ENCODE data around the gene LYPD4. TPM values are rescaled to one million over a fixed set of nuclear protein-coding genes. Genes with fewer than 3 reads are reported as not detected.
A peak's percentile ranks its signal among the peaks of the same experiment; 100 is the strongest.

The LYPD4 gene
- polyA plus RNA-seq, 2 of the 4 experiments (the other 2 are of a cell fraction) = not detected

DNA sequence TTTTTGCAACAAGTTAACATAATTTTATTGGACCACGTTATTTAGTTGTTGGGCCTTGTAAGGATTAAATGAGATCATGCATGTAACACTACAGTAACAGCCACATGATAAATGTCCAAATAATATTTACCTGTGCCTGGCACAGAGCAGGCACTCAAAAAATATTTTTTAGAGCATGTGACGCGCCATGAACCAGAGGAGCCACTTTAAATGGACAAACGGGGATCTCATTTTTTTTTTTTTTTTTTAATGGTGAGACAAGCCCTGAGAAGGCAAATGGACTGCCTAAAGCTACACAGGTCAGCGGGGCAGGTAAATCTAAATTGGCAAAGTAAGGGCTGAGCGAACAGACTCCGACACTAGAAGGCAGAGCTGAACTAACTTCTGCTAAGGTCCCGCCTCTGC, 14.7 kb upstream of the LYPD4 start:
- no peak for TF ChIP-seq NR3C1 (IDR thresholded peaks at IDR 0.05)
- TF ChIP-seq, protein P1, sequence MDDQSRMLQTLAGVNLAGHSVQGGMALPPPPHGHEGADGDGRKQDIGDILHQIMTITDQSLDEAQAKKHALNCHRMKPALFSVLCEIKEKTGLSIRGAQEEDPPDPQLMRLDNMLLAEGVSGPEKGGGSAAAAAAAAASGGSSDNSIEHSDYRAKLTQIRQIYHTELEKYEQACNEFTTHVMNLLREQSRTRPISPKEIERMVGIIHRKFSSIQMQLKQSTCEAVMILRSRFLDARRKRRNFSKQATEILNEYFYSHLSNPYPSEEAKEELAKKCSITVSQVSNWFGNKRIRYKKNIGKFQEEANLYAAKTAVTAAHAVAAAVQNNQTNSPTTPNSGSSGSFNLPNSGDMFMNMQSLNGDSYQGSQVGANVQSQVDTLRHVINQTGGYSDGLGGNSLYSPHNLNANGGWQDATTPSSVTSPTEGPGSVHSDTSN (IDR thresholded peaks at IDR 0.05) = 0 out of 2 replicates have a peak, but pooled peaks have one; percentile 15
- TF ChIP-seq RAD21 (conservative IDR thresholded peaks at IDR 0.05 in 1 of 2, IDR thresholded peaks at IDR 0.05 in 1 of 2) = peak; percentile 49 to 55; a peak in 3 of 5 replicates
- no peak for TF ChIP-seq KDM5A (IDR thresholded peaks at IDR 0.05)
- TF ChIP-seq, protein P2, sequence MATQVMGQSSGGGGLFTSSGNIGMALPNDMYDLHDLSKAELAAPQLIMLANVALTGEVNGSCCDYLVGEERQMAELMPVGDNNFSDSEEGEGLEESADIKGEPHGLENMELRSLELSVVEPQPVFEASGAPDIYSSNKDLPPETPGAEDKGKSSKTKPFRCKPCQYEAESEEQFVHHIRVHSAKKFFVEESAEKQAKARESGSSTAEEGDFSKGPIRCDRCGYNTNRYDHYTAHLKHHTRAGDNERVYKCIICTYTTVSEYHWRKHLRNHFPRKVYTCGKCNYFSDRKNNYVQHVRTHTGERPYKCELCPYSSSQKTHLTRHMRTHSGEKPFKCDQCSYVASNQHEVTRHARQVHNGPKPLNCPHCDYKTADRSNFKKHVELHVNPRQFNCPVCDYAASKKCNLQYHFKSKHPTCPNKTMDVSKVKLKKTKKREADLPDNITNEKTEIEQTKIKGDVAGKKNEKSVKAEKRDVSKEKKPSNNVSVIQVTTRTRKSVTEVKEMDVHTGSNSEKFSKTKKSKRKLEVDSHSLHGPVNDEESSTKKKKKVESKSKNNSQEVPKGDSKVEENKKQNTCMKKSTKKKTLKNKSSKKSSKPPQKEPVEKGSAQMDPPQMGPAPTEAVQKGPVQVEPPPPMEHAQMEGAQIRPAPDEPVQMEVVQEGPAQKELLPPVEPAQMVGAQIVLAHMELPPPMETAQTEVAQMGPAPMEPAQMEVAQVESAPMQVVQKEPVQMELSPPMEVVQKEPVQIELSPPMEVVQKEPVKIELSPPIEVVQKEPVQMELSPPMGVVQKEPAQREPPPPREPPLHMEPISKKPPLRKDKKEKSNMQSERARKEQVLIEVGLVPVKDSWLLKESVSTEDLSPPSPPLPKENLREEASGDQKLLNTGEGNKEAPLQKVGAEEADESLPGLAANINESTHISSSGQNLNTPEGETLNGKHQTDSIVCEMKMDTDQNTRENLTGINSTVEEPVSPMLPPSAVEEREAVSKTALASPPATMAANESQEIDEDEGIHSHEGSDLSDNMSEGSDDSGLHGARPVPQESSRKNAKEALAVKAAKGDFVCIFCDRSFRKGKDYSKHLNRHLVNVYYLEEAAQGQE (IDR thresholded peaks at IDR 0.05) = no peak
- TF ChIP-seq CBX8 (IDR thresholded peaks at IDR 0.05) = no peak
- no peak for TF ChIP-seq GATA3 (IDR thresholded peaks at IDR 0.05; ENCODE audit: borderline replicate concordance)
- TF ChIP-seq MAFK (IDR thresholded peaks at IDR 0.05; ENCODE audit: partially characterized antibody) = no peak
- TF ChIP-seq KDM1A (IDR thresholded peaks at IDR 0.05; ENCODE audit: low read depth) = no peak
- no peak for TF ChIP-seq RNF2 (IDR thresholded peaks at IDR 0.05; ENCODE audit: borderline replicate concordance, low read depth)
- peak; percentile 61 for TF ChIP-seq SMC3 (IDR thresholded peaks at IDR 0.05)
- TF ChIP-seq, protein P3, sequence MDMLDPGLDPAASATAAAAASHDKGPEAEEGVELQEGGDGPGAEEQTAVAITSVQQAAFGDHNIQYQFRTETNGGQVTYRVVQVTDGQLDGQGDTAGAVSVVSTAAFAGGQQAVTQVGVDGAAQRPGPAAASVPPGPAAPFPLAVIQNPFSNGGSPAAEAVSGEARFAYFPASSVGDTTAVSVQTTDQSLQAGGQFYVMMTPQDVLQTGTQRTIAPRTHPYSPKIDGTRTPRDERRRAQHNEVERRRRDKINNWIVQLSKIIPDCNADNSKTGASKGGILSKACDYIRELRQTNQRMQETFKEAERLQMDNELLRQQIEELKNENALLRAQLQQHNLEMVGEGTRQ (IDR thresholded peaks at IDR 0.05) = 0 out of 2 replicates have a peak, but pooled peaks have one; percentile 57
- no peak for TF ChIP-seq EHMT2 (IDR thresholded peaks at IDR 0.05; ENCODE audit: low read depth)
- TF ChIP-seq FOSL2 (IDR thresholded peaks at IDR 0.05) = no peak
- no peak for TF ChIP-seq FOSL2 (CRISPR knock-in tag; IDR thresholded peaks at IDR 0.05)
- no peak for TF ChIP-seq BCL3 (IDR thresholded peaks at IDR 0.05)
- no peak for TF ChIP-seq RCOR1 (IDR thresholded peaks at IDR 0.05; ENCODE audit: low read depth, low read length)
- no peak for TF ChIP-seq CHD4 (IDR thresholded peaks at IDR 0.05; ENCODE audit: borderline replicate concordance)
- CTCF ChIA-PET = interaction anchor here (0.6 to 16.4 kb wide), 34 partner anchors 9 to 416 kb away, joined by 3 to 243 read pairs (median 4); partner anchors contain the start of genes CD79A, ERICH4 and RABAC1
- 22% methylated on average over 8 of the region's 8 CpGs for WGBS (ENCODE audit: missing lambda C conversion rate)
- Histone ChIP-seq H3K27ac (peak overlapping the region; percentile 60 to 81), H3K4me3 (peak overlapping the region; percentile 89), H3K9me3 (no peaks in the 10 kb centered on the region), H3K4me1 (peaks cover 34% of the 10 kb centered on the region), H3K4me2 (peak overlapping the region; percentile 74)
- FAIRE-seq = no peak
- POLR2A ChIA-PET = interaction anchor here (0.8 to 3.5 kb wide), 17 partner anchors 8 to 1109 kb away, joined by 3 to 102 read pairs (median 6); partner anchors contain the start of genes ACTMAP, B9D2, DMAC2 and DMRTC2
- ATAC-seq = no peak; a peak in 1 of 6 replicates
- no peak for DNase-seq (ENCODE audit: low read depth in 1 of 2, low spot score in 1 of 2)

DNA sequence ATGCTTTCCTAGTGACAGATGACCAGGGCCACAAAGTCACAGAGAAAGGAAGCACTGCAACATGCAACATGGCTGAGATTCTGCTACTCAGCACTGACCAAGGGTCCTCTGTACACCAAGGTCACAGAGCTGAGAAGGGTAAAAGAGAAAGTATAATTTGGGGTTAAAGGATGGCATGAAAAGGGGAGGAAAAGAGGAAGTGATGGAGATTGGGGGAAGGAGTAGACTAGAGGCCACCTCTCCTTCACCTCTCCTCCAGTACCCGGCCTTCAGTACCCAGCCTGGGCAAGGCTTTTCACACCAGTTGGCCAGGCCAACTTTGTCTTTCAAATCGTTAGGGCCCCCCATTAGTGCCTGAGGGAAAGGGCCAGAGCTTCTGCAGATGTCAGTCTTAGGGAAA, 9.3 kb upstream of the LYPD4 start:
- FAIRE-seq (no peak), ATAC-seq (no peak; a peak in 1 of 6 replicates), DNase-seq (ENCODE audit: low read depth in 1 of 2, low spot score in 1 of 2) (no peak)
- H3K9me3 ChIP-seq = no peaks in the 10 kb centered on the region
- 7% methylated on average over 2 of the region's 2 CpGs for WGBS (ENCODE audit: missing lambda C conversion rate)
- ChIA-PET CTCF (interaction anchor here (0.7 to 16.4 kb wide), 9 partner anchors 12 to 404 kb away, joined by 3 to 243 read pairs (median 4); no protein-coding TSS in a partner anchor), POLR2A (no interaction called here)
- H3K4me2 ChIP-seq = no peak overlapping the region
- H3K27ac ChIP-seq = no peak overlapping the region
- TF ChIP-seq KDM1A (IDR thresholded peaks at IDR 0.05; ENCODE audit: low read depth) (no peak), ESRRA (IDR thresholded peaks at IDR 0.05; ENCODE audit: borderline replicate concordance, low read length) (no peak), NR3C1 (IDR thresholded peaks at IDR 0.05) (no peak)
- H3K4me3 ChIP-seq = no peak overlapping the region
- no peaks in the 10 kb centered on the region; the same call in 2 of the 3 replicates for H3K4me1 ChIP-seq
